GM12872 (cell line): ENCODE measurements around the gene SNX14.

Experiments
- CTCF ChIP-seq: IDR thresholded peaks from 3 replicates; pipeline ENCODE4 v1.5.1; 2011; ENCODE audit warnings: low read depth, mild to moderate bottlenecking, low read length, moderate library complexity; ENCODE audit not compliant: insufficient read depth

SNX14 gene

GRCh38 chr6:85593438-85594196 is at the start of gene SNX14:
TSS of gene SNX14 (minus strand) at chr6:85593858. CDS start at chr6:85593718, 140 bp downstream.
- TF ChIP-seq CTCF, result peak; percentile 16; the same call in 1 of the 3 replicates

- no peak for TF ChIP-seq CTCF
Measured at GRCh38 chr6:85642774-85643536, 49.3 kb upstream of the SNX14 start, which contains the start of gene SYNCRIP. TSS of gene SYNCRIP (minus strand) at chr6:85642886. CDS start at chr6:85641439, 1,447 bp downstream.

GRCh38 chr6:85641897-85642773 is 48.5 kb upstream of the SNX14 start:
- TF ChIP-seq CTCF, result 0 out of 3 replicates have a peak, but pooled peaks have one; percentile 4

GRCh38 chr6:85641522-85641896 is 47.9 kb upstream of the SNX14 start:
- TF ChIP-seq CTCF, result no peak

GRCh38 chr6:85640821-85641220 is 47.2 kb upstream of the SNX14 start:
- TF ChIP-seq CTCF, result no peak

- TF ChIP-seq CTCF, result no peak
Measured at GRCh38 chr6:85637579-85637978, 43.9 kb upstream of the SNX14 start.
